Hepatocyte (in vitro differentiated cells): ENCODE measurements around the gene ZMAT5.

ENCODE experiments used
- CTCF ChIP-seq: fragments of 200-600 bp; sonication (generic); IDR thresholded peaks from 2 replicates; pipeline ENCODE4 v1.5.1; 2016; ENCODE audit warnings: antibody characterized with exemption, mild to moderate bottlenecking; ENCODE audit not compliant: poor library complexity
- EZH2 ChIP-seq: fragments of 200-600 bp; sonication (generic); IDR thresholded peaks from 2 replicates; pipeline ENCODE4 v1.6.1; 2016; ENCODE audit warnings: antibody characterized with exemption, mild to moderate bottlenecking, borderline replicate concordance
- EZH2phosphoT487 ChIP-seq: fragments of 200-600 bp; sonication (generic); IDR thresholded peaks from one replicate; pipeline ENCODE4 v1.6.1; 2018; ENCODE audit warnings: antibody characterized with exemption, mild to moderate bottlenecking, low read depth, moderate library complexity; ENCODE audit not compliant: unreplicated experiment, severe bottlenecking

DNA sequence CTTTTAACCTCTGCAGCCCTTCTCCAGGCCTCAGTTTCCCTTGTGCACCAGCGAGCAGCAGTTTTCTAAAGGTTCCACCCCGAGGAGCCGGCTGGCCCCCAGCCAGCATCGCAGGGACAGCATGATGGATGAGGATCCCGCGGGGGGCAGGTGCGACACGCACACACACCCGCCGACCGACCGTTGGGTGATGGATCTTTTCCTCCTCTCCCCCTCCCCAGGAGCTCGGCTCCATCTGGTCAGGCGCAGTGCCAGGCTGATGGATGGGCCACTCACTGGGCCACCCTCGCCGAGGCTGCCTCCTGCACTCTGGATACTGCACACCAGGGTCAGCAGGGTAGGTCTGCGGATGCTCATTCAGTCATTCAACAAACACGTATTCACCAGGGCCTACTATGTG is 59.8 kb downstream of the ZMAT5 start:
- TF ChIP-seq CTCF (no peak), EZH2 (no peak), EZH2phosphoT487 (no peak)
